Activated naive CD8-positive, alpha-beta T cell treated with anti-CD3 and anti-CD28 coated beads, Interleukin-2, amount 50 U/mL, for 24 hours (primary cell): ENCODE data around the gene RSPO1.

Source experiments
- ATAC-seq: fragments of 150-1000 bp; cut with Tn5 transposase; one replicate; pipeline ENCODE4 v1.10.0; 2021
- DNase-seq: peaks from one replicate; pipeline ENCODE4 v3.0.0; 2021
- H3K27ac Mint-ChIP-seq: one replicate; pipeline ENCODE4 v1.8.0; 2021; ENCODE audit warnings: mild to moderate bottlenecking, mixed read lengths
- H3K27me3 Mint-ChIP-seq: one replicate; pipeline ENCODE4 v1.8.0; 2021; ENCODE audit warnings: mixed read lengths
- H3K36me3 Mint-ChIP-seq: one replicate; pipeline ENCODE4 v1.8.0; 2021; ENCODE audit warnings: low read depth, mixed read lengths
- H3K4me1 Mint-ChIP-seq: one replicate; pipeline ENCODE4 v1.8.0; 2021; ENCODE audit warnings: mixed read lengths
- H3K4me3 Mint-ChIP-seq: one replicate; pipeline ENCODE4 v1.8.0; 2021; ENCODE audit warnings: mild to moderate bottlenecking, moderate library complexity, mixed read lengths
- H3K9me3 Mint-ChIP-seq: one replicate; pipeline ENCODE4 v1.8.0; 2021; ENCODE audit warnings: mixed read lengths

The RSPO1 gene

GRCh38 chr1:37663426-37664000 lies 28.8 kb upstream of the RSPO1 start:
- peaks cover 5% of the 10 kb centered on the region for H3K27me3 Mint-ChIP-seq
- H3K9me3 Mint-ChIP-seq: no peaks in the 10 kb centered on the region
- DNase-seq (no peak), ATAC-seq (no peak)
- H3K4me3 Mint-ChIP-seq: no peak overlapping the region
- H3K4me1 Mint-ChIP-seq: no peaks in the 10 kb centered on the region
- H3K36me3 Mint-ChIP-seq: no peaks in the 10 kb centered on the region
- no peak overlapping the region for H3K27ac Mint-ChIP-seq

DNA sequence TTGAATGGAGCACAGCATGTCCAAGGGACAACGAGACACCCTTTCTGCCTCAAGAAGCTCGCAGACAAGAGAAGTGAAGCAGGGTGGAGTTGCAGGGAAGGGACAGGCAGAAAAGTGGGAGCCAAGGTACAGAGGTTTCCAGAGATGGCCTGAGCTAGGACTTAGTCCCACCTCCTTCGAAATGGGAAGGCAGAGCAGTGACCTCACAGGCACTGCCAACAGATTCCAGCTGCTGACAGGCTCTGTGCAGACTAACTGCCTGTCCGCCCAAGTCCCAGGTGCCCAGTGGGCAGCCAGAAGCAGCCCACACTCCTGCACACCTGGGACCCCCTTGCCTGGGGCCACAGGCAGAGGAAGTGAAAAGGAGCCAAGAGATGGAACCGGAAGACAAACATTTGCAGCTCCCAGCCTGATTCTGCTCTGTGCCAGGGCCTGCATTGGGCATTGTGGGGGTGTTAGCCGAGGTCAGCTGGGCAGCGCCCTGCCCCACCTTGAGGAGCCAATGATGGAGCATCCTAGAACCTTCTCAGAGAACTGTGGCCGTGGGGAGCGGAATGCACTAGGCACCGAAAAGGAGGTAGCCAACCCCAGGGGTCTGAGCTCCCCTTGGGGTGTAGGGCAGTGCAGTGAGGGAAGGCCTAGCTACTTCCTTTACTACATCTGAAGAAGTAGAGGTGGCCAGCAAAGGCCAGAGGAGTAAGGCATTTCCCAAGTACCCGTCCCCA lies 27.5 kb upstream of the RSPO1 start:
- Mint-ChIP-seq H3K27ac (no peak overlapping the region), H3K9me3 (no peaks in the 10 kb centered on the region), H3K4me3 (no peak overlapping the region), H3K4me1 (no peaks in the 10 kb centered on the region), H3K27me3 (peaks cover 6% of the 10 kb centered on the region), H3K36me3 (no peaks in the 10 kb centered on the region)
- ATAC-seq (no peak), DNase-seq (no peak)

DNA sequence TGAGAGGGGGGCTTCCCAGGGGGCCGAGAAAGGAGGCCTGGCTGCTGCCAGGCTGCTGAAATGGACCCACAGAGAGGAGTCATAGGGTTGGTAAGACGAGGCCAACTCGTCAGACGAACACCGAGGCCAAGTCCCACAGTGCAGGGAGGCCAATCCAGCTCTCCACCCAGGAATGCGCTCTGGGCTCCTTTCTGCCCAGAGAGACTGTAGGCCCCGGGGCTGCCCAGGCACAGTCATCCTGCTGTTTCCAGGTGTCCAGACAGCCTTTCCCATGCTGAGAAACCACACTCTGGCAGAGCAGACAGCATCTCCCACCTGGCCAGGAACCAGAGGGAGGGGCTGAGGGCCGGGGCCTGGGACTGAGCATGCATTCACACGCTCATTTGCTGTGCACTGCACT lies 26.7 kb upstream of the RSPO1 start:
- no peak for ATAC-seq
- H3K9me3 Mint-ChIP-seq: no peaks in the 10 kb centered on the region
- no peak for DNase-seq
- peaks cover 6% of the 10 kb centered on the region for H3K27me3 Mint-ChIP-seq
- no peak overlapping the region for H3K4me3 Mint-ChIP-seq
- H3K36me3 Mint-ChIP-seq: no peaks in the 10 kb centered on the region
- no peaks in the 10 kb centered on the region for H3K4me1 Mint-ChIP-seq
- no peak overlapping the region for H3K27ac Mint-ChIP-seq

GRCh38 chr1:37660664-37661063 lies 26.0 kb upstream of the RSPO1 start:
- Mint-ChIP-seq H3K36me3 (no peaks in the 10 kb centered on the region), H3K9me3 (no peaks in the 10 kb centered on the region), H3K4me1 (no peaks in the 10 kb centered on the region), H3K27me3 (peaks cover 6% of the 10 kb centered on the region), H3K4me3 (no peak overlapping the region), H3K27ac (no peak overlapping the region)
- ATAC-seq (no peak), DNase-seq (no peak)

- Mint-ChIP-seq H3K27me3 (peaks cover 8% of the 10 kb centered on the region), H3K27ac (no peak overlapping the region), H3K9me3 (no peaks in the 10 kb centered on the region), H3K4me3 (no peak overlapping the region), H3K4me1 (no peaks in the 10 kb centered on the region), H3K36me3 (no peaks in the 10 kb centered on the region)
- no peak for ATAC-seq
- DNase-seq: no peak
Observed at GRCh38 chr1:37658486-37658885, 23.8 kb upstream of the RSPO1 start.

DNA sequence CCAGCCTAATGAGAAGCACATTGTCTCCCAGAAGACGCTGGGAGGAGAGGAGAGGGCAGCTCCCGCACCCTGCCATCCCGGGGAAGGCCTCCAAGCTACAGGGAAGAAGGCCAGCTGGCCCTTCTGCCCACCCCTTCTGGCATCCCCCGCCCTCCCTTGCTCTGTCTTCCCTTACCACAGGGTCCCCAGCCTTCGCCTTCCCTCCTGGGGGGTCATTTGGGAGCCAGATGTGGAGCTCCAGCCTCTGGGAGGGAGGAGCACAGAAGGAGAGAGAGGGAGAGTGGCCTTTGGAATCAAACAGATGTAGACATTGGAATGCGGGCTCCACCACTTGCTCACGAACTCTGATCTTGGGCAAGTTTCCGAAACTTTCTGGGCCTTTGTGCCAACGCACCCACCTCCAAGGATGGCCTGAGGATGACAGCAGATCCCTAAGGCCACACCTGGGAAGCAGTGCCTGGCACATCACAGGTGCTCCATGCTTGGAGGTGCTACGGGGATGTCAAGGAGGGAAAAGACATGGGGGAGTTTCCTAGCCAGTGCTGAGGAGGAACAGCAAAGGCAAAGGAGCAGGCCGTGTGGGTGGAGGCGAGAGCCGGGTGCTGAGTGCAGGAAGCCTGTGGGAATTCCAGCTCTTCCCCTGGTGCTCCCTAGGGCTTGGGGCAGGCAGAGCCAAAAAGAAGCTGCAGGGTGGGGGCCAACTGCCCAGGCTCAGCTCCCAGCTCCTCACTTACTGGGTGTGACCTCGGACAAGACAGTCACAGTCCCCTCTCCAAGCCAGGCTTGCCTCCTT lies 23.1 kb upstream of the RSPO1 start:
- no peak overlapping the region for H3K4me3 Mint-ChIP-seq
- no peak for ATAC-seq

GRCh38 chr1:37656881-37657280 lies 22.2 kb upstream of the RSPO1 start:
- H3K36me3 Mint-ChIP-seq: no peaks in the 10 kb centered on the region
- no peaks in the 10 kb centered on the region for H3K4me1 Mint-ChIP-seq
- no peak overlapping the region for H3K27ac Mint-ChIP-seq

More for the DNA sequence above, 23.1 kb upstream of the RSPO1 start:
- peaks cover 8% of the 10 kb centered on the region for H3K27me3 Mint-ChIP-seq
- H3K9me3 Mint-ChIP-seq: no peaks in the 10 kb centered on the region
- DNase-seq: no peak
- no peak overlapping the region for H3K27ac Mint-ChIP-seq
- no peaks in the 10 kb centered on the region for H3K36me3 Mint-ChIP-seq
- H3K4me1 Mint-ChIP-seq: no peaks in the 10 kb centered on the region

GRCh38 chr1:37656026-37656425 lies 21.3 kb upstream of the RSPO1 start:
- ATAC-seq (no peak), DNase-seq (no peak)
- no peaks in the 10 kb centered on the region for H3K36me3 Mint-ChIP-seq
- H3K27me3 Mint-ChIP-seq: peaks cover 8% of the 10 kb centered on the region
- H3K9me3 Mint-ChIP-seq: no peaks in the 10 kb centered on the region
- H3K4me3 Mint-ChIP-seq: no peak overlapping the region
- no peak overlapping the region for H3K27ac Mint-ChIP-seq
- H3K4me1 Mint-ChIP-seq: no peaks in the 10 kb centered on the region

More at GRCh38 chr1:37656881-37657280, 22.2 kb upstream of the RSPO1 start:
- Mint-ChIP-seq H3K27me3 (peaks cover 8% of the 10 kb centered on the region), H3K4me3 (no peak overlapping the region), H3K9me3 (no peaks in the 10 kb centered on the region)
- ATAC-seq (no peak), DNase-seq (no peak)

- Mint-ChIP-seq H3K4me3 (no peak overlapping the region), H3K4me1 (no peaks in the 10 kb centered on the region), H3K27ac (no peak overlapping the region), H3K27me3 (peaks cover 7% of the 10 kb centered on the region), H3K9me3 (no peaks in the 10 kb centered on the region), H3K36me3 (no peaks in the 10 kb centered on the region)
- ATAC-seq (no peak), DNase-seq (no peak)
Observed at GRCh38 chr1:37655274-37655673, 20.6 kb upstream of the RSPO1 start.

DNA sequence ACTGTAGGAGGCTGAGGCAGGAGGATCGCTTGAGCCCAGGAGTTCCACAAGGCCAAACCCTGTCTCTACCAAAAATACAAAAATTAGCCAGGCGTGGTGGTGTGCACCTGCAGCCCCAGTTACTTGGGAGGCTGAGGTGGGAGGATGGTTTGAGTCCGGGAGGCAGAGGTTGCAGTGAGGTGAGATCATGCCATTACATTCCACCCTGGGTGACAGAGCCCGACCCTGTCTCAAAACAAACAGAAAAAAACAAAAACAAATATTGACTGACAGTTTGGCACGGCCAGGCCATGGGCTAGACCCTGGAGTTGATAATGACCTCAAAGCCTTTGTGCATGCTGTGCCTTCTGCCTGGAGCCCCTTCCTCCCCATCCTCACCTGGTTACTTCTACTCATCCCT lies 19.2 kb upstream of the RSPO1 start:
- DNase-seq (no peak), ATAC-seq (no peak)
- H3K9me3 Mint-ChIP-seq: no peaks in the 10 kb centered on the region
- H3K4me3 Mint-ChIP-seq: no peak overlapping the region
- no peaks in the 10 kb centered on the region for H3K4me1 Mint-ChIP-seq
- peaks cover 3% of the 10 kb centered on the region for H3K27me3 Mint-ChIP-seq
- H3K27ac Mint-ChIP-seq: no peak overlapping the region
- no peaks in the 10 kb centered on the region for H3K36me3 Mint-ChIP-seq

GRCh38 chr1:37652976-37653375 lies 18.3 kb upstream of the RSPO1 start:
- peaks cover 3% of the 10 kb centered on the region for H3K27me3 Mint-ChIP-seq
- H3K9me3 Mint-ChIP-seq: no peaks in the 10 kb centered on the region
- no peak overlapping the region for H3K27ac Mint-ChIP-seq
- H3K4me3 Mint-ChIP-seq: no peak overlapping the region
- ATAC-seq: no peak
- H3K36me3 Mint-ChIP-seq: no peaks in the 10 kb centered on the region
- H3K4me1 Mint-ChIP-seq: no peaks in the 10 kb centered on the region
- no peak for DNase-seq

- H3K27me3 Mint-ChIP-seq: peaks cover 7% of the 10 kb centered on the region
- ATAC-seq: no peak
- H3K9me3 Mint-ChIP-seq: no peaks in the 10 kb centered on the region
- no peaks in the 10 kb centered on the region for H3K4me1 Mint-ChIP-seq
- DNase-seq: no peak
- no peaks in the 10 kb centered on the region for H3K36me3 Mint-ChIP-seq
- H3K27ac Mint-ChIP-seq: no peak overlapping the region
- H3K4me3 Mint-ChIP-seq: no peak overlapping the region
Observed at GRCh38 chr1:37651803-37652202, 17.1 kb upstream of the RSPO1 start.

GRCh38 chr1:37650721-37651120 lies 16.0 kb upstream of the RSPO1 start:
- no peak for DNase-seq

DNA sequence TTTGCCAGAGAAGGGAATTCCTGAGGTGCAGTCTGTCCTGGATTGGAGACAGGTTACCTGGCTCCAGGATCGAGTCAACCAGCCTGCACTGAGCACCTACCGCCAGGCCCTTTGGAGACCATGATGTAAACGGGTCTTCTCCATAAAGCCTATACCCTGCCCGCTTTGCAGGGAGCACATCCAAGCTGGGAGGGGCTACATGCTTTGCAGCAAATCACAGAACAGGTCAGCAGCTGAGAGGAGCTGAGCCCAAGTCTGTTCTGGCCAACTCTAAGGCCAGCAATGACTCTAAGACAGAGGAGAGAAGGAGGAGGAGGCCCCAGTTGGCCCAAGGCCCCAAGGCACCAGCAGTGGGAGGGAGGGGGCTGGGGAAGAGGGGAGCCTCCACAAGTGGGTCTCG lies 15.5 kb upstream of the RSPO1 start:
- peaks cover 6% of the 10 kb centered on the region for H3K27me3 Mint-ChIP-seq
- H3K4me3 Mint-ChIP-seq: no peak overlapping the region
- H3K4me1 Mint-ChIP-seq: no peaks in the 10 kb centered on the region
- ATAC-seq (no peak), DNase-seq (no peak)
- H3K9me3 Mint-ChIP-seq: no peaks in the 10 kb centered on the region
- H3K36me3 Mint-ChIP-seq: no peaks in the 10 kb centered on the region
- H3K27ac Mint-ChIP-seq: no peak overlapping the region

More at GRCh38 chr1:37650721-37651120, 16.0 kb upstream of the RSPO1 start:
- no peaks in the 10 kb centered on the region for H3K36me3 Mint-ChIP-seq
- H3K27me3 Mint-ChIP-seq: peaks cover 7% of the 10 kb centered on the region
- no peak overlapping the region for H3K4me3 Mint-ChIP-seq
- ATAC-seq: no peak
- H3K9me3 Mint-ChIP-seq: no peaks in the 10 kb centered on the region
- H3K4me1 Mint-ChIP-seq: no peaks in the 10 kb centered on the region
- no peak overlapping the region for H3K27ac Mint-ChIP-seq

- Mint-ChIP-seq H3K4me1 (no peaks in the 10 kb centered on the region), H3K9me3 (peaks cover 4% of the 10 kb centered on the region), H3K27ac (no peak overlapping the region), H3K36me3 (no peaks in the 10 kb centered on the region), H3K4me3 (no peak overlapping the region), H3K27me3 (peaks cover 13% of the 10 kb centered on the region)
- DNase-seq: no peak
- no peak for ATAC-seq
Observed at GRCh38 chr1:37647281-37647680, 12.6 kb upstream of the RSPO1 start.
